Uterus (tissue), 2 donors: ENCODE measurements around the gene OR1I1.

Source experiments
- CTCF ChIP-seq, 4 experiments: fragments of 200-600 bp in 2 of 4; fragments of 450-650 bp in 2 of 4; sonication (generic) in 2 of 4; IDR thresholded peaks; one replicate each; pipeline ENCODE4 v1.5.1; 2016 to 2019; ENCODE audit warnings: antibody characterized with exemption in 4 of 4, mild to moderate bottlenecking in 2 of 4, moderate library complexity in 1 of 4
- POLR2A ChIP-seq, 2 donors: fragments of 450-650 bp; IDR thresholded peaks; one replicate each; pipeline ENCODE4 v1.6.1; 2016; ENCODE audit warnings: antibody characterized with exemption in 2 of 2, mild to moderate bottlenecking in 1 of 2, moderate library complexity in 1 of 2

GRCh38 chr19:15122331-15123030 is 40.5 kb downstream of the OR1I1 start:
- no peak for TF ChIP-seq POLR2A (IDR thresholded peaks at IDR 0.05)
- no peak for TF ChIP-seq CTCF (IDR thresholded peaks at IDR 0.05)
